HepG2 (cell line): ENCODE data around the gene PRKAR2B.

Source experiments
- PRPF4 ChIP-seq: fragments of 200-400 bp; formaldehyde crosslinking; IDR thresholded peaks from 2 replicates; pipeline ENCODE4 v1.6.1; 2016; ENCODE audit warnings: low read length, low read depth; ENCODE audit not compliant: poor library complexity, severe bottlenecking
- ZBTB7A ChIP-seq: sonication (generic); formaldehyde crosslinking; IDR thresholded peaks from 2 replicates; pipeline ENCODE4 v1.8.0; 2022; ENCODE audit warnings: mild to moderate bottlenecking, missing genetic modification reagents
- ZBTB8A ChIP-seq: sonication (generic); formaldehyde crosslinking; IDR thresholded peaks from 2 replicates; pipeline ENCODE4 v1.4.0; 2020; ENCODE audit warnings: mild to moderate bottlenecking, low read depth, missing genetic modification reagents, borderline replicate concordance
- TF ChIP-seq, protein P1 (sequence below): sonication (generic); formaldehyde crosslinking; IDR thresholded peaks from 2 replicates; pipeline ENCODE4 v1.5.0; 2020; ENCODE audit warnings: mild to moderate bottlenecking, missing genetic modification reagents, moderate library complexity

DNA sequence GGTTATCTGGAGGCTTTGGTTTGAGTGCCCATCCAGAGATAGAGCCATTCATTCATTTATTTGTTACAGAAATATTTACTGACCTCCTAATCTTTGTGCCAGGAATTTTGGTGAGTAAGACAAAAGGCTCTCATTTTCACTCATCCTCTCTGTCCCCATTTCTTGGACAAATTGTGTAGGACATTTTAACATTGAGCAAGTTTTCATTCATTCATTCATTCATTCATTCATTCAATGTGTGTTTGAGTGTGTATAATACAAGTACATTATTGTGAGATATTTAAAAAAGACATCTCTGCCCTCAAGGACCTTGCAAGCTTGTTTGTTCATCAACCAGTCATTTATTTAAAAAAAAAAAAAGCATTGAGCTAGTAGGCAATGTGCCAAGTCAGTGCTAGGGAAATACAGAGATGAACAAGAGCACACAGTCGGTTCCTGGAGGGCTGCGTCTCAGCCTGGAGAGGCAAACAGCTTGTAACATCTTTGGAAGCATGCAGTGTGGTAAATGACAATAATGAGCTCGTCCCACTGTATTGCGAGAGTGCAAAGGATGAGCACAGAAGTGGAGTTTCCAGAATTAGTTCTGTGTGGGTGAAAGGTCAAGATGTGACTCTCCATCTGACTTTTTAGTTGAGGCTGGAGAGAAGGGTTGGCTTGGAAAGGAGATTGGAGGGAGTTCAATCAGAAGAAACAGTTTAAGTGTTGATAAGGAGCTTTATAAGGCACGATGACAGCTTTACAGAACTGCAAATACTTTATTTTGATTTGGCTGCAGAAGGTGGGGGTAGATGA, 73.8 kb downstream of the PRKAR2B start:
- TF ChIP-seq, protein P1, sequence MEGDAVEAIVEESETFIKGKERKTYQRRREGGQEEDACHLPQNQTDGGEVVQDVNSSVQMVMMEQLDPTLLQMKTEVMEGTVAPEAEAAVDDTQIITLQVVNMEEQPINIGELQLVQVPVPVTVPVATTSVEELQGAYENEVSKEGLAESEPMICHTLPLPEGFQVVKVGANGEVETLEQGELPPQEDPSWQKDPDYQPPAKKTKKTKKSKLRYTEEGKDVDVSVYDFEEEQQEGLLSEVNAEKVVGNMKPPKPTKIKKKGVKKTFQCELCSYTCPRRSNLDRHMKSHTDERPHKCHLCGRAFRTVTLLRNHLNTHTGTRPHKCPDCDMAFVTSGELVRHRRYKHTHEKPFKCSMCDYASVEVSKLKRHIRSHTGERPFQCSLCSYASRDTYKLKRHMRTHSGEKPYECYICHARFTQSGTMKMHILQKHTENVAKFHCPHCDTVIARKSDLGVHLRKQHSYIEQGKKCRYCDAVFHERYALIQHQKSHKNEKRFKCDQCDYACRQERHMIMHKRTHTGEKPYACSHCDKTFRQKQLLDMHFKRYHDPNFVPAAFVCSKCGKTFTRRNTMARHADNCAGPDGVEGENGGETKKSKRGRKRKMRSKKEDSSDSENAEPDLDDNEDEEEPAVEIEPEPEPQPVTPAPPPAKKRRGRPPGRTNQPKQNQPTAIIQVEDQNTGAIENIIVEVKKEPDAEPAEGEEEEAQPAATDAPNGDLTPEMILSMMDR (CRISPR knock-in tag): no peak
- TF ChIP-seq ZBTB7A (CRISPR knock-in tag): no peak
- TF ChIP-seq ZBTB8A (CRISPR knock-in tag): no peak
- no peak for TF ChIP-seq PRPF4
